HG03097 (cell line): ENCODE data around the gene FGF12.

ENCODE experiments used
- ATAC-seq: cut with Tn5 transposase; IDR thresholded peaks from one replicate; pipeline ENCODE4 v1.9.1; 2021; ENCODE audit not compliant: unreplicated experiment, low FRiP score

The FGF12 gene

GRCh38 chr3:192514754-192515663 is 212.3 kb downstream of the FGF12 start:
- no peak for ATAC-seq

GRCh38 chr3:192514081-192514753 is 213.1 kb downstream of the FGF12 start:
- ATAC-seq, result no peak

GRCh38 chr3:192505731-192506130 is 221.6 kb downstream of the FGF12 start:
- ATAC-seq, result no peak

GRCh38 chr3:192501401-192501800 is 225.9 kb downstream of the FGF12 start:
- no peak for ATAC-seq

GRCh38 chr3:192496905-192497587 is 230.3 kb downstream of the FGF12 start:
- ATAC-seq, result no peak

- no peak for ATAC-seq
These were observed 233.2 kb downstream of the FGF12 start for GRCh38 chr3:192494174-192494573.

- ATAC-seq, result no peak
These were observed 236.6 kb downstream of the FGF12 start for GRCh38 chr3:192490720-192491119.

GRCh38 chr3:192489579-192489978 is 237.8 kb downstream of the FGF12 start:
- ATAC-seq, result no peak

GRCh38 chr3:192487033-192487432 is 240.3 kb downstream of the FGF12 start:
- ATAC-seq, result no peak

- no peak for ATAC-seq
These were observed 244.5 kb downstream of the FGF12 start for GRCh38 chr3:192482809-192483208.

- ATAC-seq, result no peak
These were observed 244.9 kb downstream of the FGF12 start for GRCh38 chr3:192482391-192482790.

GRCh38 chr3:192481638-192482037 is 245.7 kb downstream of the FGF12 start:
- no peak for ATAC-seq

- peak; percentile 95 for ATAC-seq
These were observed 259.9 kb downstream of the FGF12 start for GRCh38 chr3:192467230-192468140.

- ATAC-seq, result no peak
These were observed 278.3 kb downstream of the FGF12 start for GRCh38 chr3:192449036-192449435.

- ATAC-seq, result no peak
These were observed 281.3 kb downstream of the FGF12 start for GRCh38 chr3:192445770-192446644.

- no peak for ATAC-seq
These were observed 282.6 kb downstream of the FGF12 start for GRCh38 chr3:192444791-192445106.

GRCh38 chr3:192444096-192444790 is 283.1 kb downstream of the FGF12 start:
- peak; percentile 88 for ATAC-seq

- no peak for ATAC-seq
These were observed 292.1 kb downstream of the FGF12 start for GRCh38 chr3:192435241-192435640.

- ATAC-seq, result no peak
These were observed 293.2 kb downstream of the FGF12 start for GRCh38 chr3:192434186-192434585.
